Activated CD4-positive, CD25-positive, alpha-beta regulatory T cell (primary cell): Measurements from ENCODE around the gene IFT74.
"Not testable (repeated sequence)": the region's sequence is repeated elsewhere in the genome, so short reads cannot be mapped to it uniquely, and the experiment has no call there.

ENCODE experiments used
- DNase-seq, 4 experiments: peaks; one replicate each; lab custom pipeline; 2025; lab: John Stamatoyannopoulos, UW

The IFT74 gene

DNA sequence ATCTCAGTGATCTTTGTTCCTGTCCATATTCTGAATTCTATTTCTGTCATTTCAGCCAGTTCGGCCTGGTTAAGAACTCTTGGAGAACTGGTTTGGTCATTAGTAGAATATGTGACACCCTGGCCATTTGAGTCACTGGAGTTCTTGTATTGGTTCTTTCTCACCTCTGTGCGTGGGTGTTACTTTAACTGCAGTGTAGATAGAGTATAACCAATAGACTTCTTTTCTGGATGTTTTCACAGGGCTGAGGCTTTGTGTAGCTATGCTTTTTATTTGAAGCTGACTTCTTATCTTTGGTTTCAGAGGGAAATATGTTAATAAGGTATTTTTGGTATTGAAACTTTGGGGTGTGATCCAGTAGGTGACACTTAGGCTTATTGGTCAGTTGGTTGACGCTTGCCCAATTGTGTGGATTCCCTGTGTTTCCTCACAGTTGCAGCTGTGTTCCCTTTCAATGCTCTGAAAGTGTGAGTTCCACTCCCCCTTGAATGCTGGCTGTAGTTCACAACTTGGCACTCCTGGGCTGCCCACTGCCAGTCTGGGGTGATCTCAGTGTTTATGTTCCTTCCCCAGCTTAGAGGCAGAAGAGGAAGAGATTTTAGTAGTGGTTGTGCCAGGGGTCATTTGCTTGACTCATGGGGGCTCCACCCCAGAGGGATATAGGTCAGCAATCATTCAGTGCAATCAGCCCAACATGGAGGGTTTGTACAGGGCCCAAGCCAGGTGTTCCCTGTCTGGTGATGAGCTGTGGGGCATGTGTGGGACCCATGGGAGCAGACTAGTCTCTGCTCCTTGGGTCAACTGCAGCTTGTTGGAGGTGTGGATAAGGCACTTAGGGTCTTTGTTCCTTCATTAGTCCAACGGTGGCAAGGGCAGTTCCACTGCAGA is 117.9 kb downstream of the IFT74 start:
- no peak for DNase-seq

DNA sequence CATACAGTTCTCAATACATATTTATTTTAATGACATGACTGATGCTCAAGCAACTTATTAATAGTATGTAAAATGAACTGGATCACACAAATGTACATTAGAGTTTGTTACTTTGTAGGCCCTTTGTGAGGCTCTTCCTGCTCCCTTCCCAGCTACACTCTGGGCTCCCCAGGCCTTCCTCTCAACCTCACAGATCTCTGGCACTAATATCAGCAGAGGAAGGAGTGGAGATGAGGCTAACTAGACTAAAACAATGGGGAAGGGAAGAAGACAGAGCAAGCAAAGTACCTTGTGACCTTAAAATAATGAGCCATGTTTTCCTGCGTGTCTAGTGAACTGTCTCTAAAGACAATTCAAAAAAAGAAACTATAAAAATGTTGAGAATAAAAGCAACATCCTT is 122.5 kb downstream of the IFT74 start:
- DNase-seq = no peak

DNA sequence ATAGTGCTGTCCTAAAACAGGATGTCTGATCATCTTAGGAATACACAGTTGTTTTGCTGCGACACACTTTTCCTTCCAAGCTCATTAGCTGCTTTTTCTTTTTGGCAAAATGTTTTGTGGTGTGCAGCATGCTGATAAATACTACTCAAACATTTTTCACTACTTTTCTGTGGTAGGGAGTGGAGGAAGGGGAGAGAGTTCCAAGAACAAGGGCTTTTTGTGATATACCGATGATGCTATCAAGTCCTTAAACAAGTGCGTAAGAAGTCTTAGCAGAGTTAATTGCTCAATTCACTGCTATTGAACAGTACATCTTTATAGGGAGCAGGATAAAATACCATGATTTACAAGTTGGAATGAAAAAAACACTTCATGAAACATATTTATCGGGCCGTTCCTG is 129.2 kb downstream of the IFT74 start:
- DNase-seq = no peak

DNA sequence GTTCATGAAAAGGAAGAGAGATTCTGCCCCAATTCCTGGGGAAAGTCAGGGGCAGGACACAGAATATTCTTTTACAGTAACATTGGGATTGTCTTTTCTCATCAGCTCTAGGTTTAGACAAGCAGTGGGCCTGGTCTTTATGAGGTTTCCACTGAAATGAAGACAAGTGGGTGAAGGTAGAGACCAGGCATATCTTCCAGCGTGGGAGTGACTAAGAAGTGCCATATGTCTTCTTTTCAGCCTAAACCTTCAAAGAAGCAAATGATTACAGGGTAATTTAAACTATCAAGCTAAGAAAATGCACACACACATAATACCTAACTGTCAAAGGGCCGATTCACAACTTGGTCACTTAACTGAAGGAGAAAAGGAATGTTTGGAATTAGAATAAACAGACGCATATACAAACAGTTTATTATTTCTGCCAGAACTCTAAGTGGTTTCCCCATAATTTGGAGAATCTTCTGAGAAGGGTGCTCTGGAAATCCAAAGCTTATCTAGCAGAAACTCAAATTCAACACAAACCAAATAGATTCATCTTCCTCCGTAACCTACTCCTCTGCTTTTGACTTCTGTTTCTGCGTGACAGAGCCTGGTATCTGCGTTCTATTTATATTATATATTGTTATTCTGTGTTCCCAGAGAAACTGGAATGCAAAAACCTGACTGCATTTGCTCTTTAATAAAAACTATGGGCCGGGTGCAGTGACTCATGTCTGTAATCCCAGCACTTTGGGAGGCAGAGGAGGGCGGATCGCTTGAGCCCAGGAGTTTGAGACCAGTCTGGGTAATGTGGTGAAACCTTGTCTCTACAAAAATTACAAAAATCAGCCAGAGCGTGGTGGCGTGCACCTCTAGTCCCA is 130.8 kb downstream of the IFT74 start:
- DNase-seq = no peak

DNA sequence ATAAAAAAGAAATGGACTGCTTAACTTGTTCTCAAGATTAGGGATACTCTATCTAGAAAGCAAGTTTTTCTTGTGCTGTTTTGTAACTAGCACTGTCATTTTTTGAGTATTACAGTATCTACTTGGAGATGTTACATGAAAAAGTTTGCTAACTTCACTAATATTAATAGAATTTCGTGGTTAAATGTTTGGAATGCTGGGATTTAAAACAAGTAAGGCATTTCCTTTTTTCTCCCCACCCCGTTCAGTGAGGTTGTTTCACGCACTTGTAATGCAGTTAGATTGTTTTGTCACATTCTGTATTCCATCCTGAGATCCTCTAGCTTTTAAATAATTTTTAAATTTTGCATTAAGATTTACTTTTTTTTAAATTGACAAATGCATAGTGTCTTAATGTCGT is 132.8 kb downstream of the IFT74 start:
- DNase-seq = no peak

DNA sequence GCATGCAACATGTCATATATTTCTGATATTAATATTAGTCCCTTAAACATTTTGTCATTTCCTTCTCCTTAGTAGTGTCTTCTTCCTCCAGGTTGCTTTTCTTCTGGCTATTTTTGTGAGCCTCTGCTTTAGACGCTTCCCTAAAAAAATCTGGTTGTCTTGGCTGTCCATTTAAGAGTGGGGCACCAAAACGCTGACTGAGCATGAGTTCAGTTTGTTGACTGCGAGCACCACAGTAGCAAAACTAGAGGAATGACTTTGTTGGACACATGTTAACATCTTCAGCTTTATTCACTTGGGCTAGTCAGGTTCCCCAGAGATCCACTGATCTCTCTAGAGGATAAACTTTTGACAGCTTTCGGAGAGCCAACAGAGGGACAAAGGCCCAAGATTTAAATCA is 133.5 kb downstream of the IFT74 start:
- no peak for DNase-seq

DNA sequence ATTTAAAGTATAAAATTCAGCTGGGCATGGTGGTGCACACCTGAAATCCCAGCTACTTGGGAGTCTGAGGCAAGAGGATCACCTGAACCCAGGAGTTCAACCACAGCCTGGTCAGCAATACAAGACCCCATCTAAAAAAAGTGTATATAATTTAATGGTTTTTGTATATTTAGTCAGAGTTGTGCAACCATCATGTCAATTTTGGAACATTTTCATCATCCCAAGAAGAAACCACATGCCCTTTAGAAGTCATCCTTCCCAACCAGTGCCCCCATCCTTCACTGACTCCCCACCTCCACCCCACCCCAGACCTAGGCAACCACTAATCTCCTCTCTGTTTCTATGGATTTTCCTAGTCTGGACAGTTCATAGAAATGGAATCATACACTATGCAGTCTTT is 134.0 kb downstream of the IFT74 start:
- no peak for DNase-seq

DNA sequence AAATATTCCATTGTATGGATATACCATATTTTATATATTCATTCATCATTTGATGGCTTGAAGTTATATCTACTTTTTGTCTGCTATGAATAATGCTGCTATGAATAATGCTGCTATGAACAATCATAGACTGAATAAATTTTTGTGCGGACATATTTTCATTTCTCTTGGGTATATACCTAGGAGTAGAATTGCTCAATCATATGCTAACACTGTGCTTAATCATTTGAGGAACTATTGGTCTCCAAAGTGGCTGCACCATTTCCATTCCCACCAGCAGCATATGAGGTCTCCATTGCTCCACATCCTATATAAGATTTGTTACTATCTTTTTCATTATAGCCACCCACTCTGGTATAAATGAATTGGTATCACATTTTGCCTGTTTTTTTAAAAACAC is 134.5 kb downstream of the IFT74 start:
- no peak for DNase-seq

DNA sequence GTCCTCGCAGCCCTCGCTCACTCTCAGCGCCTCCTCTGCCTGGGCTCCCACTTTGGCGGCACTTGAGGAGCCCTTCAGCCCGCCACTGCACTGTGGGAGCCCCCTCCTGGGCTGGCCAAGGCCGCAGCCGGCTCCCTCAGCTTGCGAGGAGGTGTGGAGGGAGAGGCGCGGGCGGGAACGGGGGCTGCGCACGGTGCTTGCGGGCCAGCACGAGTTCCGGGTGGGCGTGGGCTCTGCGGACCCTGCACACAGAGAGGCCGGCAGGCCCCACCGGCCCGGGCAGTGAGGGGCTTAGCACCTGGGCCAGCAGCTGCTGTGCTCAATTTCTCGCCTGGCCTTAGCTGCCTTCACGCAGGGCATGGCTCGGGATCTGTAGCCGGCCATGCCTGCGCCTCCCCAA is 136.3 kb downstream of the IFT74 start:
- DNase-seq = not testable (repeated sequence)

DNA sequence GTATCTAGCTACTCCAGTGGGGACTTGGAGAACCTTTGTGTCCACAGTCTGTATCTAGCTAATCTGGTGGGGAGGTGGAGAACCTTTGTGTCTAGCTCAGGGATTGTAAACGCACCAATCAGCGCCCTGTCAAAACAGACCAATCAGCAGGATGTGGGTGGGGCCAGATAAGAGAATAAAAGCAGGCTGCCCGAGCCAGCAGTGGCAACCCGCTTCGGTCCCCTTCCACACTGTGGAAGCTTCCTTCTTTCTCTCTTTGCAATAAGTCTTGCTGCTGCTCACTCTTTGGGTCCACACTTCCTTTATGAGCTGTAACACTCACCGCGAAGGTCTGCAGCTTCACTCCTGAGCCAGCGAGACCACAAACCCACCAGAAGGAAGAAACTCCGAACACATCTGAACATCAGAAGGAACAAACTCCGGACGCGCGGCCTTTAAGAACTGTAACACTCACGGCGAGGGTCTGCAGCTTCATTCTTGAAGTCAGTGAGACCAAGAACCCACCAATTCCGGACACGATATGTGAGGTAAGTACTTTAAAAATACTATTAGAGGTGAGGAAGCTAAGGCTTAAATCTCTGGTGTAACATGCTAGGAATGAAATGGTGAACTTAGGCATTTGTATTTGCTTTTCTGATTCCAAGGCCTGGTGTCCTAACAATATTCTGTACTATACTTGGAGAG is 137.3 kb downstream of the IFT74 start:
- not testable (repeated sequence) for DNase-seq

DNA sequence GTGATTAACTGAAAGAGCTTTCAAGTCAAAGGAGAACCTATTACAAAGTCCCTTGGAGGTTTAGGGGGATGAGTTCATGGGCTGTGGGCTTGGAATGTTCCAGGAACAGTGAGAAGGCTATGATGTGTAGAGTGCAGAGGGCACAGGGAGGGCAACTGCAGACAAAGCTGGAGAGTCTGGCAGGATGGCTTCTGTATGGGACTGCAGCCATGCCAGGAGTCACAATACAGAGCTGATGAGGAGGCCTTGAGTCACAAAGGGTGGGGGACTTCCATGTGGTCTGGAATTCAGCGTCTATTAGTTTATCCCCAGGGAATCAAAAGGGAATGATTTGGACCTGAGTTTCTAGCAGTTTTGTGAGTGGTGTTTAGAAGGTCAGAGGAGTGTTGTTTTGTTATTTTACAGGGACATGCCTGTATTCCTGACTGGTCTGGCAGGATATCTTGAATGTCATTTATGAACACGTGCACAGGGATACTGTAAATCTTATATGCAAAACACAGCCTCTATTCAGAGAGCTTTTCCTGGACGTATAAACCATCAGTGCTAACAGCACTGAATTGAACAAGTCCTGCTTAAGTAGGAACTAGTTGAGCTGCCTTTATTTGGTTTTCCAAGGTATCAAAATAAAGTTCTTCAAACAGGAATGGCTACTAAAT is 138.6 kb downstream of the IFT74 start:
- DNase-seq = no peak

DNA sequence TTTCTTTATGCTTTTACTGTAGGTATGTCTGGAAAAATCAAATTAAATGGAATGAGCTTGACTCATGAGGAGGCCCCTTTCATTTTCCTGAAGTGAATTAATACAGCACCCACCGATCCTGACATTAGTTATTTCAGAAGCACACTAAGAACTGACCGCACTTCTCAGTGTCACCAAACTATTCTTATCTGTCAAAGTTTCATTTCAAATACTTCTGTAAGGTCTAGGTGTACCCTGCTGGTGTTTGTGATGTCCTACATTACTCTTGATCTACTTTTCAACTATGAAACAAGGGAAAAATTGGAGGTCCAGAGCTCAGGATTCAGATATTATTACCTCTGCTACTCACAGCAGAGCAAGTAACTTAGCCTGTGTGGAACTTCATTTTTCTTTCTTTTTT is 151.0 kb downstream of the IFT74 start:
- no peak for DNase-seq

DNA sequence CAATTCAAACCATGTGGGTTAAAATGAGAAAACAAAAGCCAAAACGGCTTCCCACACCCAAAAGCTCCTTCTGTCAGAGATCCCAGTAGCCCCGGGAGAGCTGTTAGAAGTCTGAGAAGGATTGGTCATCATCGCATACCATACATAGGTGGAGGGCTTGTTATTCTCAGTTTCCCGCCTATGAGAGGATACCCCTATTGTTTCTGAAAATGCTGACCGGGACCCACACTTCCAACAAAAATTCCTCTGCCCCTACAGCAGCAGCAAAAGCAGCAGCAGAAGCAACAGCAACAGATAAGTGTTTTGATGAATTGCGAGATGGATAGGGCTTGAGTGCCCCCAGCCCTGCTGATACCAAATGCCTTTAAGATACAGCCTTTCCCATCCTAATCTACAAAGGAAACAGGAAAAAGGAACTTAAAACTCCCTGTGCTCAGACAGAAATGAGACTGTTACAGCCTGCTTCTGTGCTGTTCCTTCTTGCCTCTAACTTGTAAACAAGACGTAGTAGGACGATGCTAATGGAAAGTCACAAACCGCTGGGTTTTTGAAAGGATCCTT is 152.8 kb downstream of the IFT74 start, which contains the start of gene TEK:
Gene TEK (plus strand): TSS at position 245 of the 561 bp plus-strand sequence. CDS start 366 bp downstream, outside the sequence.
- no peak for DNase-seq

DNA sequence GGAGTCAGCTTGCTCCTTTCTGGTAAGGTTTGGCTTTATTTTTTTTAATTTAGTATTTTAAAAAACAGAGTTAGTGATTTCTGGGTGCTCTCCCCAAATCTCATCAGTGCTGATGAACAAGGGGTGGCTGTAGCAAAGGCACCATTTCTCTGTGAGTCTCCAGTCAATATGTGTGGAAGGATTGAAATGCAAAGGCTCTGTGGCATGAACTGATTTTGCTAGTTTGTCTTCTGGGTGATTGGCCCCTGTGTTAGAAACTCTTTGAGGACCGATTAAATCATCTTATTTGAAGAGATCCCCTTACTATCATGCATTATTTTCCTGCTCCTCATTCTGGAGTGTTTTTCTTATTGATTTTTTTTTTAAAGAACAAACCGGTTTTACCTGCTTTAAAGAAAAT is 153.4 kb downstream of the IFT74 start:
- DNase-seq = no peak

DNA sequence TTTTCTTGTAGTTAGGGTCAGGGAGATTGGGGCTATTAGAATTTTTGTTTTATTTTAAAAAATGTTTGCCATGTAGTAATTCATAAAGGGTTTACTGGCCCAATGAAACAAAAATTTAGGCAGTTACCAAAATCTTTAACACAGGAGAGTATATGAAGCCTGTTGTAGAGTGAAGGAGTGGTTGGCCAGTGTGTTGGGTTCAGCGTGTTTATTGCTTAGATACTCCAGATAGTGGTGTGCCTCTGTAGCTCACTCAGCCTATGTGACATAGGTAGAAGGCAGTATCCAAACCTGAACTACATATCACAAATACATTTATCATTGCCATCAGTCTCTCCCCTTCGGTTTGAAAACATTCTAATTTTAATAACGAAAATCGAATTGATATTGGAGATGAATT is 154.0 kb downstream of the IFT74 start:
- no peak for DNase-seq

DNA sequence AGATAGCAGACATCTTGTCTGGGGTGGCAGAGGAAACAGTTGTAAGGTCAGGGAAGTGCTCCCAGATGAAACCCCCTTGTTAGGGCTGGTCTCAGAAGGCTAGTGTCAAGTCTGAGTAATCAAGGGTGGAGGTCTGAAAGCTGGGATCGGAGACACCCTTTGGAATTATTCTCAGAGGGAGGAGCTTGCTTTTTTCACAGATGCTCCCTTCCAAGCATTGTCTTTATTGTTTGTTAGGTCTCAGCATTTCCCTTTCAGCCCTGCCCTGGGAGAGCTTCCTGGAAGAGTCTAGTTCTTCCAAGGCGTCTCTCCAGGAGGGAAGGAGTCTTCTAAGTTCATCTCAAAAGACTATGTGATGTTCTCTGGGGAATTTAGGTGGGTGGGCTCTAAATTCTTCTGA is 156.0 kb downstream of the IFT74 start:
- DNase-seq = no peak
